Neuronal stem cell (in vitro differentiated cells): ENCODE results near the gene TPSAB1.
A peak's percentile ranks its signal among the peaks of the same experiment; 100 is the strongest.

ENCODE experiments used
- DNase-seq: peaks from one replicate; pipeline ENCODE4 v3.0.0-alpha.2; 2013; ENCODE audit warnings: low spot score
- H2AFZ ChIP-seq: one replicate; pipeline ENCODE4 v1.6.1; 2013; ENCODE audit warnings: mild to moderate bottlenecking, low read length, inconsistent platforms
- H2AK5ac ChIP-seq: 2 replicates; pipeline ENCODE4 v1.6.1; 2013; ENCODE audit warnings: low read depth, mild to moderate bottlenecking, inconsistent platforms, low read length, moderate library complexity, mixed read lengths
- H2BK120ac ChIP-seq: 2 replicates; pipeline ENCODE4 v1.6.1; 2013; ENCODE audit warnings: low read depth, mild to moderate bottlenecking, inconsistent platforms, low read length, moderate library complexity, mixed read lengths
- H2BK12ac ChIP-seq: one replicate; pipeline ENCODE4 v1.6.1; 2013; ENCODE audit warnings: low read length, inconsistent platforms
- H2BK15ac ChIP-seq: 2 replicates; pipeline ENCODE4 v1.6.1; 2013; ENCODE audit warnings: mild to moderate bottlenecking, low read length, inconsistent platforms, mixed read lengths
- H2BK5ac ChIP-seq: one replicate; pipeline ENCODE4 v1.6.1; 2013; ENCODE audit warnings: inconsistent platforms, mild to moderate bottlenecking, low read length, moderate library complexity
- H3K14ac ChIP-seq: one replicate; pipeline ENCODE4 v1.6.1; 2013; ENCODE audit warnings: low read length, inconsistent platforms
- H3K18ac ChIP-seq: 2 replicates; pipeline ENCODE4 v1.6.1; 2013; ENCODE audit warnings: low read length, inconsistent platforms
- H3K23ac ChIP-seq: 2 replicates; pipeline ENCODE4 v1.6.1; 2013; ENCODE audit warnings: low read depth, mild to moderate bottlenecking, mixed read lengths, low read length, inconsistent platforms; ENCODE audit not compliant: poor library complexity
- H3K27ac ChIP-seq: replicated peaks from 3 replicates; pipeline ENCODE4 v1.5.1; 2013; ENCODE audit warnings: low read length, inconsistent platforms
- H3K27me3 ChIP-seq, 3 experiments: 2 replicates each; pipeline ENCODE4 v1.6.1; 2013; ENCODE audit warnings: low read length in 3 of 3, mild to moderate bottlenecking in 2 of 3, inconsistent platforms in 1 of 3, low read depth in 1 of 3, mixed read lengths in 1 of 3, moderate library complexity in 1 of 3; ENCODE audit not compliant: control insufficient read depth in 3 of 3, insufficient read depth in 3 of 3
- H3K36me3 ChIP-seq, 2 donors: replicated peaks in 1 of 2; 2 replicates each; pipeline ENCODE4 v1.6.1; 2013; ENCODE audit warnings: low read length in 2 of 2; ENCODE audit not compliant: control insufficient read depth in 2 of 2, insufficient read depth in 2 of 2
- H3K4ac ChIP-seq: 2 replicates; pipeline ENCODE4 v1.6.1; 2013; ENCODE audit warnings: inconsistent platforms, mild to moderate bottlenecking, low read length, moderate library complexity
- H3K4me1 ChIP-seq, 2 donors: 1 replicate in 1 of 2; 2 replicates in 1 of 2; pipeline ENCODE4 v1.6.1; 2013; ENCODE audit warnings: low read length in 2 of 2, low read depth in 1 of 2; ENCODE audit not compliant: control insufficient read depth in 2 of 2, insufficient read depth in 1 of 2
- H3K4me2 ChIP-seq: one replicate; pipeline ENCODE4 v1.6.1; 2013; ENCODE audit warnings: mild to moderate bottlenecking, low read length, inconsistent platforms; ENCODE audit not compliant: insufficient read depth, poor library complexity, severe bottlenecking
- H3K4me3 ChIP-seq, 2 donors: 2 replicates each; pipeline ENCODE4 v1.5.1; 2013; ENCODE audit warnings: low read length in 2 of 2, mild to moderate bottlenecking in 2 of 2, inconsistent platforms in 1 of 2, moderate library complexity in 1 of 2
- H3K79me1 ChIP-seq: one replicate; pipeline ENCODE4 v1.6.1; 2013; ENCODE audit warnings: low read depth, mild to moderate bottlenecking, inconsistent platforms, low read length, moderate library complexity
- H3K9ac ChIP-seq: one replicate; pipeline ENCODE4 v1.6.1; 2013; ENCODE audit warnings: mild to moderate bottlenecking, low read depth, low read length, inconsistent platforms; ENCODE audit not compliant: poor library complexity
- H3K9me3 ChIP-seq, 2 donors: replicated peaks in 1 of 2; 2 replicates each; pipeline versions ENCODE3 to v1.6.1; 2013; ENCODE audit warnings: low read length in 2 of 2, mild to moderate bottlenecking in 2 of 2, inconsistent platforms in 1 of 2, low read depth in 1 of 2, mixed read lengths in 1 of 2, moderate library complexity in 1 of 2; ENCODE audit not compliant: control insufficient read depth in 2 of 2, insufficient read depth in 1 of 2
- H4K8ac ChIP-seq: one replicate; pipeline ENCODE4 v1.6.1; 2013; ENCODE audit warnings: low read depth, mild to moderate bottlenecking, inconsistent platforms, low read length, moderate library complexity
- H4K91ac ChIP-seq: one replicate; pipeline ENCODE4 v1.6.1; 2013; ENCODE audit warnings: low read length, low read depth, mild to moderate bottlenecking, inconsistent platforms; ENCODE audit not compliant: poor library complexity
- WGBS, 2 donors: extraction: QIAGEN DNeasy Blood & Tissue Kit; methylation state at CpG; one replicate each; pipeline ENCODE4 v1.1.7; 2013; ENCODE audit warnings: missing lambda C conversion rate in 2 of 2, mixed read lengths in 1 of 2; ENCODE audit not compliant: insufficient read length in 2 of 2, insufficient replicate concordance in 1 of 2; ENCODE audit errors: extremely low coverage in 2 of 2; 5-methylcytosine and 5-hydroxymethylcytosine counted together

TPSAB1 gene

GRCh38 chr16:1273816-1274215 is 33.3 kb downstream of the TPSAB1 start:
- H3K9me3 ChIP-seq, result peaks cover 0 to 1% of the 10 kb centered on the region in 2 donors
- peak overlapping the region; percentile 28 for H3K18ac ChIP-seq
- whole genome bisulfite sequencing, 2 donors, result no CpG with 5 or more reads among the region's 15 CpGs
- H4K8ac ChIP-seq, result no peak overlapping the region
- H3K4ac ChIP-seq, result peak overlapping the region; percentile 76
- H3K14ac ChIP-seq, result no peak overlapping the region
- no peak overlapping the region for H2BK120ac ChIP-seq
- no peak overlapping the region for H2BK15ac ChIP-seq
- no peak overlapping the region for H4K91ac ChIP-seq
- no peak overlapping the region for H3K4me3 ChIP-seq
- H3K4me2 ChIP-seq, result no peak overlapping the region
- H3K36me3 ChIP-seq, result no peaks in the 10 kb centered on the region
- H3K27me3 ChIP-seq, result peaks cover 0 to 3% (median 0%) of the 10 kb centered on the region in 3 experiments
- peak overlapping the region; percentile 55 for H3K23ac ChIP-seq
- no peak overlapping the region for H3K27ac ChIP-seq
- no peak for DNase-seq
- H2BK12ac ChIP-seq, result no peak overlapping the region
- H3K9ac ChIP-seq, result no peak overlapping the region
- H3K79me1 ChIP-seq, result no peaks in the 10 kb centered on the region
- H3K4me1 ChIP-seq, result peaks cover 10 to 13% of the 10 kb centered on the region in 2 donors
- H2AK5ac ChIP-seq, result peak overlapping the region; percentile 63
- no peak overlapping the region for H2BK5ac ChIP-seq
- no peak overlapping the region for H2AFZ ChIP-seq

DNA sequence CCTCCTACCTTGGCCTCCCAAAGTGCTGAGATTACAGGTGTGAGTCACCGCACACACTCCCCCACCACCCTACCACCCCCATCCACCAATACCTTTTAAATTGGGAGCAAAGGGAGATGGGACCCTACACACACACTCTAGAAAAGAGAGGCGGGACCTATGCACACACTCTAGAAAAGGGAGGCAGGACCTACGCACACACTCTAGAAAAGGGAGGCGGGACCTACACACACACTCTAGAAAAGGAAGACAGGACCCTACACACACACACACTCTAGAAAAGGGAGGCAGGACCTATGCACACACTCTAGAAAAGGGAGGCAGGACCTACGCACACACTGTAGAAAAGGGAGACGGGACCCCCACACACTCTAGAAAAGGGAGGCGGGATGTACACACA is 34.3 kb downstream of the TPSAB1 start:
- no peak overlapping the region for H4K8ac ChIP-seq
- no peak overlapping the region for H2BK120ac ChIP-seq
- H3K4me3 ChIP-seq, result no peak overlapping the region
- H3K9me3 ChIP-seq, result no peaks in the 10 kb centered on the region
- no peak overlapping the region for H2AK5ac ChIP-seq
- H3K27me3 ChIP-seq, result peaks cover 0 to 10% (median 0%) of the 10 kb centered on the region in 3 experiments
- no peak overlapping the region for H3K14ac ChIP-seq
- no peak for DNase-seq
- no peak overlapping the region for H3K27ac ChIP-seq
- peaks cover 11 to 14% of the 10 kb centered on the region in 2 donors for H3K4me1 ChIP-seq
- no peak overlapping the region for H3K4me2 ChIP-seq
- H3K23ac ChIP-seq, result no peak overlapping the region
- H2BK15ac ChIP-seq, result no peak overlapping the region
- H2AFZ ChIP-seq, result no peak overlapping the region
- no peaks in the 10 kb centered on the region for H3K36me3 ChIP-seq
- H4K91ac ChIP-seq, result no peak overlapping the region
- WGBS, 2 donors, result no CpG with 5 or more reads among the region's 7 CpGs
- no peak overlapping the region for H2BK12ac ChIP-seq
- no peak overlapping the region for H3K18ac ChIP-seq
- no peak overlapping the region for H3K9ac ChIP-seq
- no peak overlapping the region for H2BK5ac ChIP-seq
- H3K79me1 ChIP-seq, result peaks cover 3% of the 10 kb centered on the region
- no peak overlapping the region for H3K4ac ChIP-seq

GRCh38 chr16:1275791-1276579 is 35.5 kb downstream of the TPSAB1 start:
- Histone ChIP-seq H3K27ac (no peak overlapping the region), H3K27me3 (peaks cover 0 to 17% (median 0%) of the 10 kb centered on the region in 3 experiments), H3K4me1 (peaks cover 11 to 14% of the 10 kb centered on the region in 2 donors), H3K9ac (peak overlapping the region; percentile 21), H3K4ac (no peak overlapping the region), H3K4me3 (no peak overlapping the region), H2BK15ac (peak overlapping the region; percentile 75), H3K4me2 (no peak overlapping the region), H2AK5ac (peak overlapping the region; percentile 95), H2BK12ac (peak overlapping the region; percentile 84), H3K79me1 (peaks cover 3% of the 10 kb centered on the region), H2AFZ (no peak overlapping the region), H3K23ac (peak overlapping the region; percentile 20), H4K8ac (no peak overlapping the region), H4K91ac (no peak overlapping the region), H2BK120ac (no peak overlapping the region), H3K14ac (peak overlapping the region; percentile 56), H2BK5ac (no peak overlapping the region), H3K18ac (peak overlapping the region; percentile 17), H3K36me3 (no peaks in the 10 kb centered on the region), H3K9me3 (no peaks in the 10 kb centered on the region)
- WGBS, 2 donors, result no CpG with 5 or more reads among the region's 30 CpGs
- DNase-seq, result no peak

- no peak overlapping the region for H4K8ac ChIP-seq
- no peaks in the 10 kb centered on the region for H3K9me3 ChIP-seq
- no peak overlapping the region for H3K27ac ChIP-seq
- no peak overlapping the region for H2BK5ac ChIP-seq
- H2AFZ ChIP-seq, result no peak overlapping the region
- no peak overlapping the region for H4K91ac ChIP-seq
- H3K14ac ChIP-seq, result peak overlapping the region; percentile 56
- no peak overlapping the region for H3K9ac ChIP-seq
- H2BK120ac ChIP-seq, result no peak overlapping the region
- WGBS, 2 donors, result no CpG with 5 or more reads among the region's 14 CpGs
- H3K79me1 ChIP-seq, result peaks cover 3% of the 10 kb centered on the region
- H3K4me3 ChIP-seq, result no peak overlapping the region
- H3K4me1 ChIP-seq, result peaks cover 11 to 14% of the 10 kb centered on the region in 2 donors
- no peak overlapping the region for H2BK15ac ChIP-seq
- peak overlapping the region; percentile 84 for H2BK12ac ChIP-seq
- H3K23ac ChIP-seq, result no peak overlapping the region
- H3K36me3 ChIP-seq, result no peaks in the 10 kb centered on the region
- H3K18ac ChIP-seq, result no peak overlapping the region
- DNase-seq, result no peak
- peaks cover 0 to 19% (median 0%) of the 10 kb centered on the region in 3 experiments for H3K27me3 ChIP-seq
- no peak overlapping the region for H3K4me2 ChIP-seq
- peak overlapping the region; percentile 95 for H2AK5ac ChIP-seq
- H3K4ac ChIP-seq, result no peak overlapping the region
Measured at GRCh38 chr16:1276580-1276878, 36.0 kb downstream of the TPSAB1 start.
